MM.1S (cell line): ENCODE results near the gene CROT.

Experiments used
- DNase-seq: peaks from one replicate; pipeline ENCODE4 v3.0.0-alpha.2; 2015
- H2AFZ ChIP-seq: fragments of 300-600 bp; sonication (generic); 2 replicates; pipeline ENCODE4 v1.6.0; 2016; ENCODE audit warnings: antibody characterized with exemption, low read length
- H3F3A ChIP-seq: fragments of 300-600 bp; sonication (generic); 2 replicates; pipeline ENCODE4 v1.6.1; 2016; ENCODE audit warnings: mild to moderate bottlenecking, antibody characterized with exemption, low read length, moderate library complexity, mixed read lengths; ENCODE audit not compliant: insufficient read depth
- H3K27ac ChIP-seq: fragments of 300-600 bp; sonication (generic); 2 replicates; pipeline ENCODE4 v1.5.1; 2016; ENCODE audit warnings: mild to moderate bottlenecking, low read length
- H3K27me3 ChIP-seq: fragments of 300-600 bp; sonication (generic); replicated peaks from 2 replicates; pipeline ENCODE4 v1.6.0; 2016; ENCODE audit warnings: low read length; ENCODE audit not compliant: insufficient read depth
- H3K36me3 ChIP-seq: fragments of 300-600 bp; sonication (generic); replicated peaks from 2 replicates; pipeline ENCODE4 v1.6.1; 2016; ENCODE audit warnings: mild to moderate bottlenecking, low read length, mixed read lengths; ENCODE audit not compliant: insufficient read depth
- H3K4me1 ChIP-seq: fragments of 300-600 bp; sonication (generic); 2 replicates; pipeline ENCODE4 v1.6.1; 2016; ENCODE audit warnings: low read length, mixed read lengths
- H3K4me2 ChIP-seq: fragments of 300-600 bp; sonication (generic); 2 replicates; pipeline ENCODE4 v1.6.0; 2016; ENCODE audit warnings: low read depth, low read length
- H3K4me3 ChIP-seq: fragments of 300-600 bp; sonication (generic); 2 replicates; pipeline ENCODE4 v1.5.1; 2016; ENCODE audit warnings: low read length, mixed read lengths
- H3K79me2 ChIP-seq: fragments of 300-600 bp; sonication (generic); 2 replicates; pipeline ENCODE4 v1.6.1; 2016; ENCODE audit warnings: mixed run types, low read length, mixed read lengths
- H3K9ac ChIP-seq: fragments of 300-600 bp; sonication (generic); 2 replicates; pipeline ENCODE4 v1.6.1; 2016; ENCODE audit warnings: low read length, mixed read lengths
- H3K9me2 ChIP-seq: fragments of 300-600 bp; sonication (generic); replicated peaks from 2 replicates; pipeline ENCODE4 v1.6.1; 2016; ENCODE audit warnings: mild to moderate bottlenecking, low read length, mixed read lengths; ENCODE audit not compliant: insufficient read depth
- H3K9me3 ChIP-seq: fragments of 300-600 bp; sonication (generic); replicated peaks from 2 replicates; pipeline ENCODE4 v1.6.1; 2016; ENCODE audit warnings: mild to moderate bottlenecking, low read length, mixed read lengths; ENCODE audit not compliant: insufficient read depth
- H4K20me1 ChIP-seq: fragments of 300-600 bp; sonication (generic); 2 replicates; pipeline ENCODE4 v1.6.1; 2016; ENCODE audit warnings: mild to moderate bottlenecking, low read length, moderate library complexity, mixed read lengths; ENCODE audit not compliant: insufficient read depth
- EZH2 ChIP-seq: fragments of 300-600 bp; sonication (generic); optimal IDR thresholded peaks from 2 replicates; pipeline ENCODE3; 2017; ENCODE audit warnings: low read depth, mild to moderate bottlenecking, antibody characterized with exemption, low read length, mixed read lengths
- EZH2phosphoT487 ChIP-seq: fragments of 300-600 bp; sonication (generic); IDR thresholded peaks from 2 replicates; pipeline ENCODE4 v1.6.1; 2018; ENCODE audit warnings: antibody characterized with exemption, low read length
- TF ChIP-seq, protein P1 (sequence below): fragments of 300-600 bp; sonication (generic); IDR thresholded peaks from 2 replicates; pipeline ENCODE4 v1.5.1; 2016; ENCODE audit warnings: antibody characterized with exemption, low read length, mixed read lengths

The CROT gene

GRCh38 chr7:87325576-87326370 lies 19.7 kb upstream of the CROT start:
- Histone ChIP-seq H3K27ac (no peak overlapping the region), H3K79me2 (no peaks in the 10 kb centered on the region), H3K9me3 (no peaks in the 10 kb centered on the region), H3K4me3 (no peak overlapping the region), H4K20me1 (no peaks in the 10 kb centered on the region), H3F3A (no peaks in the 10 kb centered on the region; the same call in 1 of the 2 replicates), H3K9me2 (no peaks in the 10 kb centered on the region), H3K4me1 (no peaks in the 10 kb centered on the region), H3K27me3 (no peaks in the 10 kb centered on the region), H3K36me3 (no peaks in the 10 kb centered on the region), H2AFZ (no peak overlapping the region), H3K9ac (no peak overlapping the region), H3K4me2 (no peak overlapping the region)
- no peak for DNase-seq
- TF ChIP-seq, protein P1, sequence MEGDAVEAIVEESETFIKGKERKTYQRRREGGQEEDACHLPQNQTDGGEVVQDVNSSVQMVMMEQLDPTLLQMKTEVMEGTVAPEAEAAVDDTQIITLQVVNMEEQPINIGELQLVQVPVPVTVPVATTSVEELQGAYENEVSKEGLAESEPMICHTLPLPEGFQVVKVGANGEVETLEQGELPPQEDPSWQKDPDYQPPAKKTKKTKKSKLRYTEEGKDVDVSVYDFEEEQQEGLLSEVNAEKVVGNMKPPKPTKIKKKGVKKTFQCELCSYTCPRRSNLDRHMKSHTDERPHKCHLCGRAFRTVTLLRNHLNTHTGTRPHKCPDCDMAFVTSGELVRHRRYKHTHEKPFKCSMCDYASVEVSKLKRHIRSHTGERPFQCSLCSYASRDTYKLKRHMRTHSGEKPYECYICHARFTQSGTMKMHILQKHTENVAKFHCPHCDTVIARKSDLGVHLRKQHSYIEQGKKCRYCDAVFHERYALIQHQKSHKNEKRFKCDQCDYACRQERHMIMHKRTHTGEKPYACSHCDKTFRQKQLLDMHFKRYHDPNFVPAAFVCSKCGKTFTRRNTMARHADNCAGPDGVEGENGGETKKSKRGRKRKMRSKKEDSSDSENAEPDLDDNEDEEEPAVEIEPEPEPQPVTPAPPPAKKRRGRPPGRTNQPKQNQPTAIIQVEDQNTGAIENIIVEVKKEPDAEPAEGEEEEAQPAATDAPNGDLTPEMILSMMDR: no peak
- TF ChIP-seq EZH2phosphoT487: no peak
- no peak for TF ChIP-seq EZH2

GRCh38 chr7:87328281-87328680 lies 17.2 kb upstream of the CROT start:
- Histone ChIP-seq H3K9me2 (no peaks in the 10 kb centered on the region), H3K4me1 (no peaks in the 10 kb centered on the region), H3K36me3 (no peaks in the 10 kb centered on the region), H3K27me3 (no peaks in the 10 kb centered on the region), H3K4me3 (no peak overlapping the region), H2AFZ (no peak overlapping the region), H3F3A (no peaks in the 10 kb centered on the region; the same call in 1 of the 2 replicates), H3K79me2 (no peaks in the 10 kb centered on the region), H3K4me2 (no peak overlapping the region), H3K9me3 (no peaks in the 10 kb centered on the region), H4K20me1 (no peaks in the 10 kb centered on the region), H3K27ac (no peak overlapping the region), H3K9ac (no peak overlapping the region)
- TF ChIP-seq EZH2: no peak
- TF ChIP-seq, protein P1: no peak
- no peak for TF ChIP-seq EZH2phosphoT487
- no peak for DNase-seq

DNA sequence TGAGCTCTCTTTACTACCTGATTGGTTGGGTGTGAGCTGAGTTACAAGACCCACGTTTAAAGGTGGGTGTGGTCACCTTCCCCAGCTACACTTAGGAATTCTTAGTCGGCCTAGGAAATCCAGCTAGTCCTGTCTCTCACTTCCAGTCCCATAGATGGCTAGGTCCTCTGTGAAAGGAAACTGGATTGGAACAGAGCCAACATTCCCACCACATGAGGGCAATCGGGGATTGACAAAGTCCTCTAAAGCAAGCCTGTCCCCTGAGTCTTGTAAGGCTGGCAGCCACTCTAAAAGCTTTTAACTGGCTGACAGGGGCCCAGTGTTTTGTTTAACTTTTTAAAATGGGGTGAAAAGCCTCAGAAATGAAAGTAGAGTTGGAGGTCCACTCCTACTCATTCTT lies 15.1 kb upstream of the CROT start:
- no peaks in the 10 kb centered on the region for H3K27me3 ChIP-seq

More for the DNA sequence above, 15.1 kb upstream of the CROT start:
- Histone ChIP-seq H3K9ac (no peak overlapping the region), H3K36me3 (no peaks in the 10 kb centered on the region), H3K4me2 (no peak overlapping the region), H2AFZ (no peak overlapping the region), H3K9me2 (no peaks in the 10 kb centered on the region), H3K9me3 (no peaks in the 10 kb centered on the region), H3K4me1 (no peaks in the 10 kb centered on the region), H3K79me2 (no peaks in the 10 kb centered on the region), H3F3A (no peaks in the 10 kb centered on the region; the same call in 1 of the 2 replicates), H4K20me1 (no peaks in the 10 kb centered on the region), H3K27ac (no peak overlapping the region), H3K4me3 (no peak overlapping the region)
- TF ChIP-seq EZH2phosphoT487 (no peak), EZH2 (no peak)
- TF ChIP-seq, protein P1: no peak
- no peak for DNase-seq
